PFSK-1 (cell line): ENCODE measurements around the gene ESF1.

ENCODE experiments used
- FOXP2 ChIP-seq: optimal IDR thresholded peaks from 2 replicates; pipeline ENCODE3; 2011; ENCODE audit warnings: borderline replicate concordance, control low read depth, inconsistent platforms; ENCODE audit not compliant: insufficient read depth; ENCODE audit errors: extremely low read length, extremely low read depth
- POLR2AphosphoS5 ChIP-seq: IDR thresholded peaks from 2 replicates; pipeline ENCODE4 v1.6.1; 2012; ENCODE audit warnings: low read depth, mild to moderate bottlenecking, control low read depth, low read length, moderate library complexity
- REST ChIP-seq, 2 experiments: IDR thresholded peaks; 2 replicates each; pipeline versions ENCODE4 v1.6.1 to v1.8.0; 2011 to 2012; ENCODE audit warnings: low read depth in 2 of 2, low read length in 2 of 2, control low read depth in 1 of 2, inconsistent platforms in 1 of 2, mild to moderate bottlenecking in 1 of 2, moderate library complexity in 1 of 2; ENCODE audit not compliant: insufficient read depth in 1 of 2
- SIN3A ChIP-seq: IDR thresholded peaks from 2 replicates; pipeline ENCODE4 v1.6.1; 2012; ENCODE audit warnings: mild to moderate bottlenecking, low read length, moderate library complexity, borderline replicate concordance; ENCODE audit not compliant: insufficient read depth
- TAF1 ChIP-seq: IDR thresholded peaks from 2 replicates; pipeline ENCODE4 v1.6.1; 2012; ENCODE audit warnings: low read length, control low read depth, borderline replicate concordance; ENCODE audit not compliant: insufficient read depth

ESF1 gene

GRCh38 chr20:13758884-13759283 lies 25.8 kb downstream of the ESF1 start:
- TF ChIP-seq REST (IDR thresholded peaks at IDR 0.05; ENCODE audit: insufficient read depth in 1 of 2, low read depth in 2 of 2, low read length in 2 of 2) (no peak), SIN3A (no peak), TAF1 (no peak), POLR2AphosphoS5 (no peak), FOXP2 (no peak)

- TF ChIP-seq TAF1 (no peak), POLR2AphosphoS5 (no peak), SIN3A (no peak), REST (IDR thresholded peaks at IDR 0.05; ENCODE audit: insufficient read depth in 1 of 2, low read depth in 2 of 2, low read length in 2 of 2) (no peak), FOXP2 (no peak)
Observed at GRCh38 chr20:13756551-13756950, 28.2 kb downstream of the ESF1 start.

- TF ChIP-seq FOXP2 (no peak), POLR2AphosphoS5 (no peak), TAF1 (no peak), REST (IDR thresholded peaks at IDR 0.05; ENCODE audit: insufficient read depth in 1 of 2, low read depth in 2 of 2, low read length in 2 of 2) (no peak), SIN3A (no peak)
Observed at GRCh38 chr20:13755809-13756208, 28.9 kb downstream of the ESF1 start.

GRCh38 chr20:13753436-13754036 lies 31.2 kb downstream of the ESF1 start:
- no peak for TF ChIP-seq FOXP2
- no peak for TF ChIP-seq SIN3A
- no peak for TF ChIP-seq TAF1
- no peak for TF ChIP-seq REST (IDR thresholded peaks at IDR 0.05; ENCODE audit: insufficient read depth in 1 of 2, low read depth in 2 of 2, low read length in 2 of 2)
- TF ChIP-seq POLR2AphosphoS5, result no peak

- no peak for TF ChIP-seq FOXP2
- TF ChIP-seq SIN3A, result no peak
- no peak for TF ChIP-seq REST (IDR thresholded peaks at IDR 0.05; ENCODE audit: insufficient read depth in 1 of 2, low read depth in 2 of 2, low read length in 2 of 2)
- no peak for TF ChIP-seq POLR2AphosphoS5
- no peak for TF ChIP-seq TAF1
Observed at GRCh38 chr20:13749811-13750210, 34.9 kb downstream of the ESF1 start.
